Hepatic stellate cell (primary cell): ENCODE data around the gene FAM78B.

Experiments used
- DNase-seq: peaks from one replicate; pipeline ENCODE4 v3.0.0; 2011; ENCODE audit warnings: low spot score

Gene FAM78B

DNA sequence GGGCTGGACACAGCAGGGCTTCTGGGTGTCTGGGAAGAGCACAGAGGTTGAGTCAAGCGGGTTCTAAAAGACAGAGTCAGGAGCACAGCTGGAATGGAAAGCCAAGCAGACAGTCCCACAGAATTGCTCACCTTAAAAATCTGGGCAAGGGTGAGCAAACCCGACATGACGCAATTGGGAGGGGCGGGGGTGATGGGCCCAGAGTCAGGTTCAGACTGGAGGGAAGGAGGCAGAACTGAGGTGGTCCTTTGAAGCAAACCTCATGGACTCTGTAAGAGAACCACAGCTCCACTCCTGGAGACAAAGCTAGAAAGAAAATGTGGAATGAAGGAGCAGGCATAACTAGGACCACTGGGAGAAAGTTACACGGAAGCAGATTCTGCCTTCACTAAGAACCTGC is 49.0 kb downstream of the FAM78B start:
- DNase-seq: no peak

DNA sequence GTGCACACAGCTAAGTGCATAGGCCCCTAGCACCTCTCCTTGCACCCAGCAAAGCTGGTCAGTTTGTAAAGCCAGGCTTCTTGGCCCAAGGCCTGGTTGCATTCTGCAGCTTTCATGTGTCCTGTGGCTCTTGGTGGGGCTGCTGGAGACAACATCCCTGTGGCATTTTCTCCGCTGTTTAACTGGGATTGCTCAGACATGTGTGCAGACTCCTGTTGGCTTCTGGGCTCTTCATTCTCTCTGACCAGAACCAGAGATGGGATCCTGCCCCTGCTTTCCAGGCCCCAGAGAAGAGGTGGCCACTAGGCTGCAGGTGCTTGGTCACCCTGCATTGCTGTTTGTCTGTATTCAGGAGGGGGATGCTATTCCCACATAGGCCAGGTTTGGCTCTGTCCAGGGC is 50.8 kb downstream of the FAM78B start:
- DNase-seq: no peak

DNA sequence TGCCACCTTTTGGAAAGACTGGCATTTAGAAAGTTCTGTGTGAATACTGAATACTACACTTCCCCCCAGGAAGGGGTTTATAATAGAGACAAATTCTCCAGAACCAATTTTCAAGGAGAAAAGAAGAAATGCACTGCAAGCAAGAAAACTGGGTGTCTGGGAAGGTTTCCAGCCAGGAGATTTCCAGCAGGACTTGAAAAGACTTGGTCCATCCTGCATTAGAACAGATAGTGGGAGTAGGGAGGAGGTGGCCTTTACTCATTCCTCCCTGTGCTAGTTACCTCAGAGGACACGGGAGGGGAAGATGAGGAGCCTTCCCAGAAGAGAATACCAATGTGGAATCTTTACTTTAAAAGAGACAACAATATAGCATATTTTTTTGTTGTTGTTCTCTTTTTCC is 52.4 kb downstream of the FAM78B start:
- DNase-seq: no peak

GRCh38 chr1:166113630-166114029 is 53.2 kb downstream of the FAM78B start:
- no peak for DNase-seq

DNA sequence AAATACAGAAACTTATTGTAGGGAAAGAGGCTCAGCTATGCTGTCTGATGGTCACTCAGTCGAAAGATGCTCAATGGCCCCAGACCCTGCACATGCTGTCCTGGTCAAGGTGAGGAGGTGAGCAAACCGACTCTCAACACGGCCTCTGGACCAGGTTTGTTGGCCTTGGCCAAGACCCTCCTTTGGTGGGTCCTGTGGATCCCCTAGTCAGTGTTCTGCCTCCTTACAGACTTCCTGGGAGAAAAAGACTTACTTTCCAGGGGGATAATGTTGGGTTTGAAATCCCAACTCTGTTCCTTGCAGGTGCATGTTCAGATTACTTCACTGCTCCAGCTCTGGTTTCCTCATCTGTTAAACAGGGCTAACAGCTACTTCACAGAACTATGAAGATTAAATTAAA is 53.8 kb downstream of the FAM78B start:
- no peak for DNase-seq

GRCh38 chr1:166112425-166112824 is 54.4 kb downstream of the FAM78B start:
- DNase-seq: no peak

- no peak for DNase-seq
Observed at GRCh38 chr1:166111430-166111829, 55.4 kb downstream of the FAM78B start.

GRCh38 chr1:166090244-166090643 is 76.6 kb downstream of the FAM78B start:
- no peak for DNase-seq

GRCh38 chr1:166089804-166090203 is 77.0 kb downstream of the FAM78B start:
- no peak for DNase-seq

GRCh38 chr1:166088572-166088955 is 78.2 kb downstream of the FAM78B start:
- no peak for DNase-seq

- no peak for DNase-seq
Observed at GRCh38 chr1:166087734-166088571, 78.8 kb downstream of the FAM78B start.

- no peak for DNase-seq
Observed at GRCh38 chr1:166086113-166086883, 80.5 kb downstream of the FAM78B start.

GRCh38 chr1:166084613-166085012 is 82.2 kb downstream of the FAM78B start:
- DNase-seq: no peak

- DNase-seq: no peak
Observed at GRCh38 chr1:166083887-166084286, 82.9 kb downstream of the FAM78B start.

GRCh38 chr1:166082601-166083000 is 84.2 kb downstream of the FAM78B start:
- DNase-seq: no peak

- DNase-seq: no peak
Observed at GRCh38 chr1:166080967-166081870, 85.6 kb downstream of the FAM78B start.

DNA sequence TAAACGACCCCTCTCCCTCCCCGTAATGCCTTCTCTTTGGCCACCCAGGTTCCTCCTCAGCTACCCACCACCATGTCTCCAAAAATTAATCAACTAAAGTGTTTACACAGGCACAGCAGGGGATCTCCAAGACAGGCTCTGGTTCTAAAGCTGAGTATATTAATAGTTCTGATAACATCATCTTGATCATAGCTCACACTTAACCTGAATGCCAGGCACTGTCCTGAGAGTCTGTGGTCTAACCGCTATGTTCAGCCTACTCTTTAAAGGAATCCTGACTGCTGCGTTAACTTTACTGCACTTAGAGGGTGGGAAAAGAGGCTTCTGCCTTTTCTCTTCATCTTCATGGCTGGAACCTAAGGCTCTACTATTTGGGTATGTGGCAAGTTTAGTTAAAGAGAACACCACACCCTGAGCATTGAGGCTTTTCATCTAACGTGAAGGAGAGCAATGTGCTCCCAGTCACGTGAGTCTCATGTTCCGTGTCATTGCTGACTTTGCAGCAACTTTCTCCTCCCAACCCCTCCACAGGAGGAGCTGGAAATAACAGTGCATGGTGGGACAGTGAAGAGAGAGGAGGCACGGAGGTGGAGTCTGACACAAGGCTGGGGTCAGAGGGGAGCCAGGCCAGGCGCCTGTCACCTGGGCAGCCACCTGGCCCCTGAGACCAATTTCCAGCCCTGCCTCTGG is 86.4 kb downstream of the FAM78B start:
- no peak for DNase-seq

DNA sequence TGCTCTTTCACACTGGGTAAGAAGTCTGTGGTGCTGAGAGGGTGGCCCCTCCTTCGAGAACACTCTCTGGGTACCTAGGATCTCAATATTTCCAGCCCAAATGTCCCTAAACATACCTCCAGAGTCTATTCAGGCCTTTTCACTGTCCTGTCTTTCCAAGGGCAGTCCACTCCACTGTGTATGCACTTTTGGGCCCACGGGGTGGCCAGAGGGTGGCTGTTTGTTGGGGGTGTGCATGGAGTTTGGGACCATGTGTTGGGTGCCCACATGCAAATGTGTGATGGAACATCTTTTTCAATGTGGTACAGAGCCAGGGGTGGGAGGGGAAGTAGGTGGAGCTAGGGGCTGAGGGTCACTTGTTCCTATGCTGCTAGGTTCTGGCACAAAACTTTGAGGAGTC is 87.5 kb downstream of the FAM78B start:
- no peak for DNase-seq

- no peak for DNase-seq
Observed at GRCh38 chr1:166073489-166073888, 93.3 kb downstream of the FAM78B start.

DNA sequence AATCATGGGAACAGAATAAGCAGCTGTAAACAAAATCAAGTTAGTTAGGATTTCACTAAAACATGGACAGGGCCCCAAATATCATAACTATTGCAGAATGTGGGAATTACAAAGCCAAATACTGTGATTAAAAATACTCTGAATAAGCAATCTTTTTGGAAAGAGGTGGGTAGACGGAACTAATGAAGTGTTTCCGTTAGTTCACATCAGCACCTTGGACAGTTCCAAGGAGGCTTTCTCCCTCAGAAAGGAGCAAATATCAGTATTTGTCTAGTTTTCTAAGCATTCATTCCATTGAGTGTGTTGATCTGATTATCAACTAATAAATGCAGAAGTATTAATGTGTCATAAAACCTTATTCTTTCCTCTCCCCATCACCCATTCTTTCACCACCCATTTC is 97.4 kb downstream of the FAM78B start:
- DNase-seq: no peak

GRCh38 chr1:166066107-166066506 is 100.7 kb downstream of the FAM78B start:
- DNase-seq: no peak

DNA sequence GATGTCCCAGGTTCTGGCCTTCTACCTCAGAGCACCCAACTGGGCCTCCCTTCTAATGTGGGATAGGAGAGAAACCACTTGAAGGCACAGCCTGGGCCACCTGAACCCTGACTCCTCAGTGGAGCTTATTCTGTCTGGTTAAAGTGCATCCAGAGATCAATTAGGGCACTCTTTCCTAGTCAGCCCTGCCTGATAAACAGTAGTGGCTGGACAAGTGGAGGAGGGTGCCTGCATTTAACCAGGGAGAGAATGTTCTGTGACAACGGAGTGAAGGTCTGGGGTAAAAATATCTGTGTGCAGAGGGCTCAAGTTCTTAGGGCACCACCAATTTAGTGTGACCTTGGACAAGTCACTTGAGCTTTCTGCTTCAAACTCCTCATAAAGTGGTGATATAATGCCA is 101.8 kb downstream of the FAM78B start:
- no peak for DNase-seq
